Keratinocyte (primary cell): Measurements from ENCODE around the gene SCN8A.

Experiments
- CTCF ChIP-seq, 3 experiments: IDR thresholded peaks in 1 of 3; conservative IDR thresholded peaks in 1 of 3; optimal IDR thresholded peaks in 1 of 3; 2 replicates in 2 of 3; 3 replicates in 1 of 3; pipeline versions ENCODE3 to v1.5.1; 2011; ENCODE audit warnings: low read length in 3 of 3, mild to moderate bottlenecking in 3 of 3, moderate library complexity in 2 of 3, control low read depth in 1 of 3, inconsistent platforms in 1 of 3; ENCODE audit not compliant: insufficient read depth in 2 of 3; ENCODE audit errors: extremely low read depth in 1 of 3
- EZH2 ChIP-seq: IDR thresholded peaks from one replicate; pipeline ENCODE4 v1.6.1; 2012; ENCODE audit warnings: inconsistent platforms, mild to moderate bottlenecking, low read length, moderate library complexity

GRCh38 chr12:51699219-51699618 is 108.2 kb downstream of the SCN8A start:
- TF ChIP-seq EZH2 (no peak), CTCF (optimal IDR thresholded peaks at IDR 0.05 in 1 of 3, IDR thresholded peaks at IDR 0.05 in 1 of 3, conservative IDR thresholded peaks at IDR 0.05 in 1 of 3; ENCODE audit: extremely low read depth in 1 of 3, insufficient read depth in 2 of 3, low read length in 3 of 3) (no peak)
